Measurements from ENCODE around the gene IL16.
"Not testable (repeated sequence)": the region's sequence is repeated elsewhere in the genome, so short reads cannot be mapped to it uniquely, and the experiment has no call there.

Gene IL16

DNA sequence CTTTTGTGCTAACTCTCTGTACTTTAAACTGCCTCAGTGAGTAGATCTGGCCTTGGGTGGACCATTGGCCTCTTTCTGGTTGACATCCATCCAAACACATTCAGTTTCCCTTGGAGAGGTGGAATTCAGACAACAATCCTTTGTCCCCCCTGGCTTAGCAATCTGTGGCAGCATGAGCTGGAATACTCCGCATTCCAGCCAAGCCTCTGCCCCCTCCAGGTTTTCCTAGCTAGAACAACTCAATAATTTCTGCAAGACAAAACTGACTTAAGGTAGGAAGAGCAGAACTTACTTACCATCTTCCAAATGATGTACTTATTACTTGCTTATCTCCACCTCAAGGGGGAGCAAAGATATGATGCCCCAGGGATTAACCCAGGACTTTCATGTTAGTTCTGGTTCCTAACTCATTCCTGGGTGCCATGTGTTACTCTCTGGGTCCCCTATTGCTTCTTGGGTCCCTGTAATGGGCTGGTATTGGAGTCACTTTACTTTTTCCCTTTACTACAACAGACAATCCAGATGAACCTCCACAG is 21.8 kb upstream of the IL16 start:
- DNase-seq: no peak

DNA sequence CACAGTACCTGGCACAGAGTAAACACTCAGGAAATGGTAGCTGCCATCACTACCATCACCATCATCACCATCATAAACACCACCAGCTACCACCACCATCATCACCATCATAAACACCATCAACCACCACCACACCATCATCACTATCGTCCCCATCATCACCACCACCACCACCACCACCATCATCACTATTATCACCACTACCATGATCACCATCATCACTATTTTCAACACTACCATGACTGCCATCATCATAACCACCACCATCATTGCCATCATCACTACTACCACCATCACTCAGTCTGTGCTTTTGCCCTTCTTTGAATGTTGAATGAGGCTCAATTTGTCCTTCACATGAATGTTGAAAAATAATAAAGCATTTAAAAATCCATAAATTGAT is 21.2 kb upstream of the IL16 start:
- no peak for DNase-seq

GRCh38 chr15:81176291-81176893 is 20.3 kb upstream of the IL16 start:
- DNase-seq: no peak

- DNase-seq: no peak
Observed at GRCh38 chr15:81178365-81178764, 18.3 kb upstream of the IL16 start.

DNA sequence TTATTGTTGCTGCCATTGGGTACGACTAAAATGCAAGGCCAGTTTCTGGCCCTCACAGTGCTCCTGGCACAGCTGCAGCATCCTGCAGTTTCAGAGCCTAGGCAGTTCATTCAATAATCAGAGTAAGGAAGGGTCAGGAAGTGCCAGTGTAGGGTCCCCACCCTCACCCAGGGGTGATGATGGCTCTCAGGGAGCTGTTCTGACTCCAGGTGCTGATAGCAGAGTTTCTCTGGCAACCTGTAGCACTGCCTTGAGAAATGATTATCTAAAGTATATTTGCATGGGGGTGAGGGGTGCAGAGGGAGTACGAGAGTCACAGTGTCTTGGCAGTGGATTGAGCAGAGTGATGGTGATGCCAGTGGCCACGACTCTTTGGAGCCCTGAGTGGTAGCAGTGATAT is 15.5 kb upstream of the IL16 start:
- no peak for DNase-seq

DNA sequence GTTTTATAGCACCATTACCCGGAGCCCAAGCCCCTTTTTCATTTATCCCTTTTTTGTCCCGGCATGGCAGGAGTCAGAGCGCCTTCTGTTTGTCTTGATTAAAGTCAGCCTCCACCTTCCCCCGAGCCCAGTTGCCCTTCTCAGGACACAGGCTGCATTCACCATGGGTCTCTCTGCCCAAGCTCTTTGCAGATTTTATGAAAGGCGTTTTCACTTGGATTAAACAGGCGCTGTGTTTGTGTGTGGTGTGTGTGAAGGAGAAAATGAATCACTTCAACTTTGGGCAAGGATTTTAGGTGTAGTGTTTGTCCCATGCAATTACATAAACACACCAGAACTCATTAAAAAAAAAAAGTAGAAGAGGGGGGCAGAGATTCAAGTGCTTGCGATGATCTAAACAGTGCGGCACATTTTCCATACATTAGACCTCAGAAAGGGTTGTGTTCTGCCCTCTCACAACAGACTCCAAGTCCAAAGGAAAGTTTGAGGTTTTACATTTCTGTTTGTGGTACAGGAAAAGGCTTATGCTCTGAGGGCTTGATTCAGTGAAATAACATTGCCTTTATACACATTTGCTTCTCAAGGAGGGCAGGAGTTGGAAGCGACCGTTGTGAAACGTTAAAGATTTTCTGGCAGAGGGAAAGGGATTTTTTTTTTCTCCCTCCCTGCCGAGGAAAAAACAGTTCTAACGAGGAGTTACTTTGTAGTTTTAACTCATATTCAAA is 14.5 kb upstream of the IL16 start:
- no peak for DNase-seq

GRCh38 chr15:81182756-81183438 is 13.8 kb upstream of the IL16 start:
- DNase-seq: no peak

DNA sequence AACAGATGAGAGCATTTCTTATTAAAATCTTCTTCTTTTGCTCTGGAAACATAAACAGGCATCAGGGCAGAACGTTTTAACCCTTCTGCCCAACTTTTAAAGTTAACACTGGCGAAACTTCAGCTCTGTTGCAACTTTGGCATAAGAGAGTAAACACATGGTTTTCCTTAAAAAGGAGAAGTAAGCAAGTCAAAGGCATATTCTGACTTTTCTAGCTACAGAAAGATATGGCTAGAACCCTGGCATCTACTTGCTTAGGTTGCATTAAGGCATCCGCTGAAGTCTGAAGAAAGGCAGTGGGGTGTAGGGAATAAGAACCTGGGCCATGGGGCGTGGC is 13.3 kb upstream of the IL16 start:
- no peak for DNase-seq

- DNase-seq: no peak
Observed at GRCh38 chr15:81184188-81184587, 12.5 kb upstream of the IL16 start.

DNA sequence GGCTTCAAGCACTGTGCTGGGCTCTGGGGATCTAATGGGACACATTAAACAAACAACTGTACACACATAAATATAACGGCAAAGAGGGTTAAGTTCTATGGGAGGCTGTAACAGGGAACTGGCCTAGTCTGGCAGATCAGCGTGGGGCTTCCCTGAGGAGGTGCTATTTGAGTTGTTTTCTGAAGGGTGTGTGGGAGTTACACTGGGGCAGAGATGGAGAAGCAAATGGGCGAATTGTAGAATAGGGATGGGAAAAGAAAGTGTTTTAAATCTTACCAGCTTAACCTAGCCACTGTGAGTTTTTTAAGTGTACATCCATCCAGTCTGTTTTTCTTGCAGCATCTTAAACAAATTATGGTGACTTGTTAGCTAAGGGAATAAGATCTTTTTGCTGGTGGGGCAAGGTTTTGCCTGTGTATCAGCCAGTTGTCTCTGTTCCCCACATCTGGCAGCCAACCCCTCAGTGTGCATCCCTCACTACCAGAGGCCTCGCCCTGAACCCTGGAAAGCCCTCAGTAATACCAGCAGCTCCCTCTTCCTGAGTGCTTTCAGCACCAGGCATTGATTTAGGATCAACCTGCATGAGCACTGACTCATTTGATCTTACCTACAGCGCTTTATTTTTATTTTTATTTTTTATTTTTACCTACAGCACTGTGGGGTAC is 10.9 kb upstream of the IL16 start:
- DNase-seq: no peak

DNA sequence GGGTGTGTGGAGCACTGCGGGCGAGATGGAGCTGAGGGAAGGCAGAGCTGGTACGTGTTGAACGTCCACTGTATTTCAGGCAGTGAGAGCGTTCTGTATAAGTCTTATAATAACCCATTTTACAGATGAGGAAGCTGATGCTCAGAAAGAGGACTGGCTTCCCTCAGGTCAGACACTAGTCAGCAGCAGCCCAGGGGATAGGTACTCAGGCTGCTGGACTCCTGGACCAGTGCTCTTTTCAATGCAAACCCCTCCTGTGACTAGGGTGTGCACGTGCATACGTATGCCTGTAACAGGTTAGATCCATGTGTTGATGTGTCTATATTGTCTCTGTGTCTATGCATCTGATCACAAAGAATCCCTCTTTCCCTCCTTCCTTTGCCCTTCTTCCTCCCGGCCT is 8.3 kb upstream of the IL16 start:
- no peak for DNase-seq

DNA sequence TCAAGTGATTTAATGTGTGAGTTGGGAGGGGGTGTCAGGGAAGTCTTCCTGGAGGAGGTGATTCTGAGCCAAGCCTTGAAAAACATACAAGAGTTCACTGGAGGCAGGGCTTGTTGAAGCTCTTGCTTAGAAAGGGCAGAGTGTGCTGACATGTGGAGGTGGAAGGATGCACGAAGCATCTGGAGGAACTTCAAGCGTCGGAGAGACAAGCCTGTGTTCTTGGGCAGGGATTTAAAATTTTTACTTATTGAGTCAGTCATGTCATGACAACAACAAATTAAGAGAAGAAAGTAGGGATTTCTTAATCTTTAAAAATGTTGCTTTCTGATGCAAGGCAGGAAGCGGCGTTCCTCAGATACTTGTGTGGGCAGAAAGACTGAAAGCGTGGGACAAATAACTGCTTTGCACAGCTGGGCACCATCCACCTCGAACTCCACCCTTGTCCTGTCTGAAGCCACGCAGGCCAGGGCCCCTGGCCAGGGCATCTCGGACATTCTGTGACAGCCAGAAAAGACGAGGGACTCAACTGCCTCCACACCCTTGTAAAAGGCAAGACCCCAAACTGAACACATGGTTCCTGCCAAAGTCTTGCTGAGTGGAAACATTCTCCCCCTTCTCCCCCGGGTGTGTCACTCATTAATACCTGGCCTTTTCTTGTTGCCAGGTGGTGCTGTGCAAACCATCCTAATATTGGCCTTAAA is 6.9 kb upstream of the IL16 start:
- no peak for DNase-seq

DNA sequence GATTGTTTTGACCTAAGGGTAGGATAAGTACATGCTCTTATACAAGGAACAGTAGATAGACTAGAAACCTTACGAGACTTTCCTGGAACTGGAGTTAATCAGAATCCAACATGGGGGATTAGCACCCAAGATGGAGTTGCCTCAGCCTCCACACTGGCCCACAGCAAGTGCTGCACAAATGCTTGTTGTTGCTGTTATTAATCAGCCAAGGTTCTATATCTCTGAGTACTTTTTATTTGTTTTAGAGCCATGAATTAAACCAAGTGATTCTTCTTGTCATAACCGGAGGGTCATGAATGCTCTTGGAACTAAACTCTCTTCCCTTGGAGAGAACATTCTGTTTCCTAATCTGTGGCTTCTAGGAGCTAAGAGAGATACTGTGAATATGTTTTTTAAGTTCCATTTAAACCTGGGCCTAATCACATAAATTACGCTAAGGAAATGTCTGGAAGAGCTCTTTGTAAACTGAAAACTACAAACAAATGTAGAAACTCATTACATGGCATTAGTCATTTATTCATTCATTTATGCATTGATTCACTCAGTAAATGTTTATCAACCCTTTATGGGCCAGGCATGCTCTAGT is 5.7 kb upstream of the IL16 start:
- DNase-seq: no peak

- no peak for DNase-seq
Observed at GRCh38 chr15:81191701-81192100, 5.0 kb upstream of the IL16 start.

- DNase-seq: no peak
Observed at GRCh38 chr15:81194723-81195122, 2.0 kb upstream of the IL16 start.

DNA sequence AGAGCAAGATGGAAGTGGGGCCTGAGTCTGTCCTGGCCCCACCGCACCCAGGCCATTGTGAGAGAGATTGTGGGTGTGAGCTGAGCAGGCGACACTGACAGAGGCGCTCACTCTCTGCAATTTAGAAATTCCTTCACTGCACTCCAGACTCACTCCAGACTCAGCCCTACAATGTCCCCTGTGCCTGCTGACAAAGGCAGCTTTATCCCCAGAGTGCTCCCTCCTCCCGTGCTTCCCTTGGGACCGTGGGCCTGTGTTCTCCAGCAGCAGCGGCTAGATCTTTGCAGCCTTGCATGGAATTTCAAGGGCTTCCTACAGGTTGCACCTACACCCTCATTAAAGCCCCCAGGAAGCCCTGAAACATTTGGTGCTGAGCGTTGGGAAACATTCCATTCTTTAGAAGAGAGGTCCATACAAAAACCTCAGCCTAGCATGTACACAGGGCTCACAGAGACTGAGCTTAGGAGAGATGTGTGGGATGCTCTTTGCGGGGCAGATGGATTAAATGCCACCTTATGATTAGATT is 1.3 kb upstream of the IL16 start:
- no peak for DNase-seq

GRCh38 chr15:81197255-81197630 is 564 bp downstream of the IL16 start:
- DNase-seq: no peak

DNA sequence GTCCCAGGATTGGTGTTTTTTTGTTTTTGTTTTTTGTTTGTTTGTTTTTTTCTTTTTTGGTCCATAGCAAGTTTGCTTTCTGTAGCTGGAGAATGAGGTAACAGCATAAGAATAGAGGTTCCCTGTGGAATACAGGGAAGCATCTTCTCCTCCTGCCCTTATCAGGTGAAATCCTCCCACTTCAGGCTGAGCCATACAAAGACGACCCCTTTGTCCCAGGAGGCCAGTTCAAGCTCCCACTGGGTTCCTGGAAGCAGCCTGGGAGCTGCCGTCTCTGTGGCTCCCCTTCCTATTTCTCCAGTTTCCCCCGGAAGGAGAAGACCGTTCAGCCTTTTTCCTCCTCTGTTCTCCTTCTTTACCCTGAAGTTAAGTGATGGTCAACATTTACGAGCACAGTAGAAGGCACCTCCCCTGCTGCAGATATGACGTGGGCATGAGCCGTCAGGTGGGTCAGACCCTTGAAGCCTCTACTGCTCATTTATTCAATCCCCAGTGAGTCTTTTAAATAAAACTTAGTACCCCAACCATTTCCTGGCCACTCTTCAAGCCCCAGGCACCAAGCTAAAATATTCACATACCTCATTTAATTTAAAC is 1.1 kb downstream of the IL16 start:
- DNase-seq: no peak

DNA sequence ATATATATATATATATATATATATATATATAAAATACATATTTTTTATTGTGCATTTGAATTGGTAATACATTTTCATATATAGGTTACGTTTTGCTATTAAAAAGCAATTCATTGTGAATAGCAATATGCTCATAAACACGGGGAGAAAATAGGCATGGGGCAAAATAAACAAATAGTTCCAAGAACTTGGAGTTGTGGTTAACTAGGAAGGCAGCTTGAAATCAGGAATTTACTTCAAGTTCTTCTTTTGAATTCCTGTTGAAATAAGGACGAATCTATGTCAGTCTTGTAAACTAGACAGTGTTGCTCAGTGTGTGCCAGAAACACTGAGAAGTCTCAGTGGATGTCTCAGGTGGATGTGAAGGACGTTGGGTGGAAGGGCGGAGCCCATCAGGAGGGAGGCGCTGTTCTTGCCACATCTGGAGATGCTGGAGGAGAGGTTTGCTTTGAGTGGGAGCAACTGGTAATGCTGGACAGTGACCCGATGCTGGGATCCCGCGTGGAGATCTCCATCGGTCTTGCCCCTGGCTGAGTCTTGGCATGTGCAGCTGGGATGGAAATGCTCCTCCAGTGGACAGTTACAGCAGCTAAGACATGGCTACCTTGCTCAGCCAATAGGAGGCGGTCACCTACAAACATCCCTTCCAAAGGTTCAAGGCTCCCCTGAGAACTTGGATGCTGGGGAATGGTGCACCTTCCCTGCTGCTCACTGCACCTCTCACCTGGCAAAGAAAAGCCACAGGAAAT is 2.5 kb downstream of the IL16 start:
- DNase-seq: no peak

- no peak for DNase-seq
Observed at GRCh38 chr15:81206018-81206417, 9.3 kb downstream of the IL16 start.

DNA sequence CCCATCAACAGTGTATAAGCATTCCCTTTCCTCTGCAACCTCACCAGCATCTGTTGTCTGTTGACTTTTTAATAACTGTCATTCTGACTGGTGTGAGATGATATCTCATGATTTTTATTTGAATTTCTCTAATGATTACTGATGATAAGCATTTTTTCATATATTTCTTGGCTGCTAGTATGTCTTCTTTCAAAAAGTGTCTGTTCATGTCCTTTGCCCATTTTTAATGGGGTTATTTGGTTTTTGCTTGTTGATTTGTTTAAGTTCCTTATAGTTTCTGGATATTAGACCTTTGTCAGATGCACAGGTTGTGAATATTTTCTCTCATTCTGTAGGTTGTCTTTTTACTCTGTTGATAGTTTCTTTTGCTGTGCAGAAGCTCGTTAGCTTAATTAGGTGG is 11.3 kb downstream of the IL16 start:
- DNase-seq: not testable (repeated sequence)
